ENCODE results near the gene MDH1B. TPM values are rescaled to one million over a fixed set of nuclear protein-coding genes. Genes with fewer than 3 reads are reported as not detected.

The MDH1B gene
- total and polyA plus RNA-seq, 2 donors (not counting 3 experiments of a cell fraction or from before 2014, with no cell fraction given): 0.29 TPM; not detected in 1

- CTCF ChIA-PET: interaction anchor here (0.5 to 4.3 kb wide), 4 partner anchors 11 to 36 kb away, joined by 3 to 25 read pairs (median 3); no protein-coding TSS in a partner anchor
- H3K4me3 ChIP-seq (replicated peaks in 1 of 3; ENCODE audit: insufficient read depth in 1 of 3, low read depth in 1 of 3, low read length in 3 of 3): peak overlapping the region in 2 of 3 experiments; percentile 80 to 96
- peaks cover 8 to 26% of the 10 kb centered on the region in 2 experiments for H3K27me3 ChIP-seq (ENCODE audit: control insufficient read depth in 2 of 2, insufficient read depth in 2 of 2, low read length in 2 of 2)
- no peak for FAIRE-seq
- H3K9me1 ChIP-seq (replicated peaks; ENCODE audit: control insufficient read depth, extremely low read depth, insufficient read depth, low read length): no peaks in the 10 kb centered on the region
- POLR2A ChIA-PET: no interaction called here
- dilution Hi-C loops (cut with MboI; ENCODE audit: extremely low pct_ligation_motif_present, low sequenced_read_pairs): no loop called here
- intact Hi-C loops (cut with micrococcal nuclease): loop anchor here (2.0 to 5.0 kb wide), 3 partner anchors 36 to 372 kb away; no protein-coding TSS in a partner anchor
- H3K9me3 ChIP-seq (replicated peaks; ENCODE audit: control insufficient read depth, insufficient read depth, low read length): no peaks in the 10 kb centered on the region
- peak overlapping the region; percentile 89 for H3K27ac ChIP-seq (ENCODE audit: insufficient read depth, low read depth, low read length)
- H4K20me1 ChIP-seq (replicated peaks; ENCODE audit: control insufficient read depth, extremely low read depth, insufficient read depth, low read length): no peaks in the 10 kb centered on the region
- BruUV-seq (replicated peaks): no TSS peak
- H2AFZ ChIP-seq (ENCODE audit: low read depth, low read length): peak overlapping the region; percentile 92
- peak overlapping the region; percentile 95 for H3K9ac ChIP-seq (replicated peaks; ENCODE audit: extremely low read depth, insufficient read depth, low read length)
- H3K36me3 ChIP-seq (ENCODE audit: control insufficient read depth in 2 of 2, extremely low read depth in 1 of 2, insufficient read depth in 2 of 2, low read length in 2 of 2): no peaks in the 10 kb centered on the region
- no peak for DNase-seq (ENCODE audit: low read depth, low spot score)
- TF ChIP-seq POLR2AphosphoS5 (IDR thresholded peaks at IDR 0.05; ENCODE audit: insufficient read depth, low read depth, low read length) (no peak), MYC (IDR thresholded peaks at IDR 0.05; ENCODE audit: low read depth, low read length) (no peak), GATA2 (IDR thresholded peaks at IDR 0.05; ENCODE audit: insufficient read depth, insufficient read length, low read depth, low read length) (no peak), POLR2A (IDR thresholded peaks at IDR 0.05; ENCODE audit: low read depth, low read length) (no peak), JUN (IDR thresholded peaks at IDR 0.05; ENCODE audit: borderline replicate concordance, insufficient read depth, insufficient read length, low read depth) (no peak), CTCF (IDR thresholded peaks at IDR 0.05; ENCODE audit: extremely low read depth in 1 of 2, insufficient read depth in 1 of 2, low read depth in 1 of 2, low read length in 2 of 2) (no peak), FOS (IDR thresholded peaks at IDR 0.05; ENCODE audit: borderline replicate concordance, insufficient read depth, low read length) (no peak), EZH2 (IDR thresholded peaks at IDR 0.05; ENCODE audit: borderline replicate concordance, low read depth, low read length, severe bottlenecking) (no peak)
- TF ChIP-seq, protein P1, sequence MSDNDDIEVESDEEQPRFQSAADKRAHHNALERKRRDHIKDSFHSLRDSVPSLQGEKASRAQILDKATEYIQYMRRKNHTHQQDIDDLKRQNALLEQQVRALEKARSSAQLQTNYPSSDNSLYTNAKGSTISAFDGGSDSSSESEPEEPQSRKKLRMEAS (IDR thresholded peaks at IDR 0.05; ENCODE audit: insufficient read depth, insufficient read length): no peak
- H3K4me2 ChIP-seq (ENCODE audit: insufficient read depth, low read length): peak overlapping the region; percentile 76
- peaks cover 8% of the 10 kb centered on the region for H3K4me1 ChIP-seq (ENCODE audit: control insufficient read depth, extremely low read depth, insufficient read depth, low read length)
- H3K79me2 ChIP-seq (ENCODE audit: control insufficient read depth, insufficient read depth, low read length): peaks cover 31% of the 10 kb centered on the region
Observed at GRCh38 chr2:206764673-206765241, 371 bp downstream of the MDH1B start.
